Liver (tissue), 9 donors: ENCODE results near the gene EVC. TPM values are rescaled to one million over a fixed set of nuclear protein-coding genes. Genes with fewer than 3 reads are reported as not detected.

Source experiments
- DNase-seq: peaks from one replicate; pipeline ENCODE4 v3.0.0-alpha.2; 2017; ENCODE audit warnings: low spot score
- H3K27ac ChIP-seq, 2 donors: one replicate each; pipeline ENCODE4 v1.7.0; 2013; ENCODE audit warnings: inconsistent platforms in 2 of 2, low read length in 2 of 2, control low read depth in 1 of 2, low read depth in 1 of 2, mild to moderate bottlenecking in 1 of 2
- H3K27me3 ChIP-seq, 4 donors: one replicate each; pipeline versions ENCODE4 v1.6.1 to v1.7.0; 2013; ENCODE audit warnings: low read length in 3 of 4, inconsistent platforms in 1 of 4, mild to moderate bottlenecking in 1 of 4, moderate library complexity in 1 of 4; ENCODE audit not compliant: control insufficient read depth in 4 of 4, insufficient read depth in 4 of 4
- H3K36me3 ChIP-seq, 4 donors: one replicate each; pipeline versions ENCODE4 v1.6.1 to v1.7.0; 2013; ENCODE audit warnings: low read length in 3 of 4, mild to moderate bottlenecking in 3 of 4, low read depth in 1 of 4, moderate library complexity in 1 of 4; ENCODE audit not compliant: control insufficient read depth in 4 of 4, insufficient read depth in 3 of 4
- H3K4me1 ChIP-seq, 4 donors: one replicate each; pipeline versions ENCODE4 v1.6.1 to v1.7.0; 2013; ENCODE audit warnings: low read length in 3 of 4, mild to moderate bottlenecking in 3 of 4, moderate library complexity in 1 of 4; ENCODE audit not compliant: control insufficient read depth in 4 of 4, insufficient read depth in 4 of 4
- H3K4me3 ChIP-seq, 3 donors: one replicate each; pipeline versions ENCODE4 v1.6.1 to v1.7.0; 2013; ENCODE audit warnings: low read length in 3 of 3, control low read depth in 1 of 3, low read depth in 1 of 3, mild to moderate bottlenecking in 1 of 3
- H3K9ac ChIP-seq, 2 donors: one replicate each; pipeline ENCODE4 v1.7.0; 2013; ENCODE audit warnings: low read length in 2 of 2, mild to moderate bottlenecking in 2 of 2, moderate library complexity in 2 of 2, control low read depth in 1 of 2, low read depth in 1 of 2
- H3K9me3 ChIP-seq, 4 donors: one replicate each; pipeline versions ENCODE4 v1.6.1 to v1.7.0; 2013; ENCODE audit warnings: low read length in 3 of 4; ENCODE audit not compliant: control insufficient read depth in 4 of 4
- EGR1 ChIP-seq, 2 donors: IDR thresholded peaks; 2 replicates each; pipeline ENCODE4 v1.6.1; 2016 to 2018; ENCODE audit warnings: antibody characterized with exemption in 2 of 2, low read depth in 2 of 2
- FOXA1 ChIP-seq: IDR thresholded peaks from 2 replicates; pipeline ENCODE4 v1.6.1; 2016; ENCODE audit warnings: antibody characterized with exemption
- GABPA ChIP-seq, 2 donors: IDR thresholded peaks in 1 of 2; conservative IDR thresholded peaks in 1 of 2; 2 replicates each; pipeline ENCODE4 v1.6.1; 2016; ENCODE audit warnings: antibody characterized with exemption in 2 of 2, mild to moderate bottlenecking in 1 of 2, moderate library complexity in 1 of 2
- HNF4A ChIP-seq, 2 donors: conservative IDR thresholded peaks; 2 replicates each; pipeline ENCODE4 v1.6.1; 2016; ENCODE audit warnings: antibody characterized with exemption in 2 of 2, mild to moderate bottlenecking in 2 of 2
- HNF4G ChIP-seq: IDR thresholded peaks from 2 replicates; pipeline ENCODE4 v1.6.1; 2016; ENCODE audit warnings: antibody characterized with exemption
- MAX ChIP-seq: IDR thresholded peaks from 2 replicates; pipeline ENCODE4 v1.6.1; 2016; ENCODE audit warnings: antibody characterized with exemption
- NR2F2 ChIP-seq: IDR thresholded peaks from 2 replicates; pipeline ENCODE4 v1.6.1; 2016; ENCODE audit warnings: antibody characterized with exemption
- RAD21 ChIP-seq, 2 donors: IDR thresholded peaks; 2 replicates each; pipeline ENCODE4 v1.6.1; 2016; ENCODE audit warnings: antibody characterized with exemption in 2 of 2, mild to moderate bottlenecking in 2 of 2
- REST ChIP-seq: IDR thresholded peaks from 2 replicates; pipeline ENCODE4 v1.6.1; 2016; ENCODE audit warnings: antibody characterized with exemption, mild to moderate bottlenecking
- SP1 ChIP-seq: IDR thresholded peaks from 2 replicates; pipeline ENCODE4 v1.6.1; 2018; ENCODE audit warnings: antibody characterized with exemption, mild to moderate bottlenecking
- TAF1 ChIP-seq: conservative IDR thresholded peaks from 2 replicates; pipeline ENCODE4 v1.6.1; 2016; ENCODE audit warnings: antibody characterized with exemption, mild to moderate bottlenecking
- YY1 ChIP-seq: IDR thresholded peaks from 2 replicates; pipeline ENCODE4 v1.6.1; 2016; ENCODE audit warnings: antibody characterized with exemption, mild to moderate bottlenecking
- ZBTB33 ChIP-seq: IDR thresholded peaks from 2 replicates; pipeline ENCODE4 v1.6.1; 2016; ENCODE audit warnings: antibody characterized with exemption
- WGBS: extraction: QIAGEN DNeasy Blood & Tissue Kit; methylation state at CpG from one replicate; pipeline ENCODE4 v1.1.7; 2013; 5-methylcytosine and 5-hydroxymethylcytosine counted together
- polyA plus RNA-seq, 2 donors: library from polyadenylated mRNA; stranded (reverse) in 1 of 2; unstranded in 1 of 2; fragments of 200-250 nt in 1 of 2; fragments of >200 nt in 1 of 2; fragmentation: Nextera tagmentation in 1 of 2; extraction: Ambion mirVana in 1 of 2; gene quantifications; one replicate each; pipeline versions ENCODE4 v1.2.1 to v1.2.3, GENCODE V29; 2013 to 2015
- total RNA-seq, 2 donors: library from RNA; depleted of rRNA; stranded (reverse); fragments of >200 nt; gene quantifications; one replicate each; pipeline ENCODE4 v1.2.3, GENCODE V29; 2014
- donor health status: healthy.
- donor health status: healthy.
- donor health status: healthy.
- donor health status: healthy.
- donor health status: healthy.

Gene EVC
- total and polyA plus RNA-seq, 4 donors: 0.76 to 10.9 (median 3.2) TPM

GRCh38 chr4:5713861-5714260, 2.9 kb downstream of the EVC start (continued):
- no peak for TF ChIP-seq REST

- peaks cover 0 to 26% (median 14%) of the 10 kb centered on the region in 4 donors for H3K4me1 ChIP-seq
- H3K36me3 ChIP-seq: no peaks in the 10 kb centered on the region
- 51% methylated on average over 2 of the region's 2 CpGs for WGBS
- H3K27ac ChIP-seq: no peak overlapping the region
- DNase-seq: no peak
- no peak for TF ChIP-seq EGR1 (IDR thresholded peaks at IDR 0.05; ENCODE audit: low read depth in 2 of 2)
- no peak for TF ChIP-seq YY1
- no peak for TF ChIP-seq SP1
- no peak overlapping the region for H3K4me3 ChIP-seq
- peaks cover 0 to 7% (median 2%) of the 10 kb centered on the region in 4 donors for H3K27me3 ChIP-seq
- no peak overlapping the region for H3K9ac ChIP-seq
- H3K9me3 ChIP-seq: peaks cover 0 to 2% (median 0%) of the 10 kb centered on the region in 4 donors
Observed at GRCh38 chr4:5715357-5715756, 4.4 kb downstream of the EVC start.

- Histone ChIP-seq H3K36me3 (no peaks in the 10 kb centered on the region), H3K9ac (no peak overlapping the region), H3K4me1 (peaks cover 0 to 17% (median 8%) of the 10 kb centered on the region in 4 donors), H3K27ac (no peak overlapping the region), H3K27me3 (peaks cover 0 to 7% (median 2%) of the 10 kb centered on the region in 4 donors), H3K9me3 (peaks cover 0 to 2% (median 0%) of the 10 kb centered on the region in 4 donors), H3K4me3 (no peak overlapping the region)
- DNase-seq: no peak
- WGBS: 75% methylated on average over 2 of the region's 2 CpGs
- no peak for TF ChIP-seq YY1
- no peak for TF ChIP-seq HNF4G
- no peak for TF ChIP-seq TAF1
- no peak for TF ChIP-seq RAD21 (IDR thresholded peaks at IDR 0.05)
- no peak for TF ChIP-seq REST
- TF ChIP-seq HNF4A (conservative IDR thresholded peaks at IDR 0.05): no peak
- TF ChIP-seq SP1: no peak
- TF ChIP-seq FOXA1: no peak
- no peak for TF ChIP-seq EGR1 (IDR thresholded peaks at IDR 0.05; ENCODE audit: low read depth in 2 of 2)
- no peak for TF ChIP-seq NR2F2
- TF ChIP-seq GABPA (IDR thresholded peaks at IDR 0.05 in 1 of 2, conservative IDR thresholded peaks at IDR 0.05 in 1 of 2): no peak
- no peak for TF ChIP-seq MAX
- no peak for TF ChIP-seq ZBTB33
Observed at GRCh38 chr4:5716391-5716790, 5.4 kb downstream of the EVC start.
